Fibroblast of skin of right quadriceps (primary cell): ENCODE data around the gene SLC2A4RG.

Source experiments
- DNase-seq: peaks from one replicate; pipeline ENCODE4 v3.0.0-alpha.2; 2013

The SLC2A4RG gene

DNA sequence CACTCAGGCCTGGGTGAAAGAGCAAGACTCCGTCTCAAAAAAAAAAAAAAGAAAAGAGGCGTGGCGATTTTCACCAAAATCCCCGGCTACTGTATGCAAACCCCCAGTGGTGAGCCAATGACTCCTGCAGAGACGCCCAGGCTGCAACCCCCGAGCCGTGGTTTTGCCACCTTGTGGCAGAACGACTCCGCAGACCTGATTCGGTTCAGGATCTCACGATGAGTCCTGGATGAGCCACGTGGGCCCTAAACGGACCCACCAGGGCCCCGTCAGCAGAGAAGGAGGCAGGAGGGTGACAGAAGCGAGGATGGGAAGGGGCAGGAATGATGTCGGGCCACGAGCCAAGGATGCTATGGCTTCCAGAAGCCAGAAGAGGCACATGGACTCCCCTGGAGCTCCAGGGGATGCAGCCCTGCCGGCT, 42.5 kb downstream of the SLC2A4RG start:
- DNase-seq = no peak

DNA sequence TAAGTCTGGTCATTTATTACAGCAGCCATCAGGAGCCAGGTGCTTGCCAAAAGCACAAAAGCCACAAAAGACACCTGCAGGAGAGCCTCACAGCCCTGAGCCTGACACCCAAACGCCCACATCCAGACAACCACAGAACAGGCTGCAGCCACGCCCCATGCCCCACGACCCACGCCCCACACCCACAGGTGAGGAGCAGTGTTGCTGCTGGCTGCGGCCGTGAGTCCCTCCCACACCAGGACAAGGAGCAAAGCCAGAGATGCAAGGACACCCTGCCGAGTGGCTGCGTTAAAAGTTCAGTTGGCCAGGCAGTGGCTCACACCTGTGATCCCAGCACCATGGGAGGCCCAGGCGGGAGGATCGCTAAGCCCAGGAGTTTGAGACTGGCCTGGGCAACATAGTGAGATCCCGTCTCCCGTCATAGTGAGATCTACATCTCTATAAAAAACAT, 43.0 kb downstream of the SLC2A4RG start:
- no peak for DNase-seq

DNA sequence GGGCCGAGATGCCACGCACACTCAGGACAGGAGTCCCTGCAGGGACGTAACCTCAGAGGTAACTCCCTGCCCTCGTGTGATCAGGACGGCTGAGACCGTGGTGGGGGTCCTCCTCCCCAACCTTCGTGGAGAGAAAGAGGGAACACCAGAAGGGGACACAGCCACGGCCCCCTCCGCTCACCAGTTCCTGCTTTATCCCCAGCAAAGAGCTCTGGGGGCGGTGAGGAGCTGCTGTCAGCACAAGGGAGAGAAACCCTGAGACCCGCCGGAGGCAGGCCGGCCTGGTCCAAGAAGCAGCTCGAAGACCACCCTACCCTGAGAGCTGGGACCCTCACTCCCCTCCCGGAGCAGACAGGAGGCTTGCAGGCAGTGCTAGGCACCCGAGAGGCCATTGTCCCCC, 44.4 kb downstream of the SLC2A4RG start:
- DNase-seq = no peak

DNA sequence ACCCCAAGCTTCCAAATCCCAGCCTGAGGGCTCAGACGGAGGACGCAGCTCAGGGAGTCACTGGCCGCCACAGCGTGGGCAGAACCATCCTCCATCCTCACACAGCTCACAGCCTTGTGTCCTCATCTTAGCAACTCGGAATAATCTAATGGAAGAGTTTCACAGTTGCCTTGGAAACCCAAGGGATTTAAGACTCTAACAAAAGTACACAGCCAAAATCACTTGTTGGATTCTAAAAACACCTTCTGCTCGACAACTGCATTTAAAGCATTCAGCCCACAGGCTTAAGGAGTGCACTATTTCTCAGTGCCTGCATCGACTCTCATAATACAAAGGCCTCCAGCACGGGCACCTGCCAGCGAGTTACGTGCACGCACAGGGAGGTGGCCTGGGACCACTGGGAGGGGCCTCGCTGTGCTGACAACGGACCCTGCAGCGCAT, 46.1 kb downstream of the SLC2A4RG start:
- DNase-seq = no peak

DNA sequence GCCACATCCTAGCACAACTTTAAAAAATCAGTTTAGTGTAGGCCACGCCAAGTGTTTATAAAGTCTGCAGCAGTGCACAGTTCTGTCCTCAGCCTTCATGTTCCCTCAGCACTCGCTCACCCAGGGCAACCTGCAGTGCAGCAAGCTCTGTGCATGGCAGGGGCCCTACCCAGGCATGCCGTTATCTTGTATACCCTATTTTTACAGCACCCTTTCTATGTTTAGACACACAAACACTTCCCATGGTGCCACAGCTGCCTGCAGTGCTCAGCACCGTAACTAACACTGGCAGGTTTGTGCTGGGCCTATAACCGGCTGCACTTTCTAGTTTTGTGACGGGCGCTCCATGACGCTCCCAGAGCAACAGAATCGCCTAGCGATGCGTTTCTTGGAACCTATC, 47.7 kb downstream of the SLC2A4RG start:
- no peak for DNase-seq

DNA sequence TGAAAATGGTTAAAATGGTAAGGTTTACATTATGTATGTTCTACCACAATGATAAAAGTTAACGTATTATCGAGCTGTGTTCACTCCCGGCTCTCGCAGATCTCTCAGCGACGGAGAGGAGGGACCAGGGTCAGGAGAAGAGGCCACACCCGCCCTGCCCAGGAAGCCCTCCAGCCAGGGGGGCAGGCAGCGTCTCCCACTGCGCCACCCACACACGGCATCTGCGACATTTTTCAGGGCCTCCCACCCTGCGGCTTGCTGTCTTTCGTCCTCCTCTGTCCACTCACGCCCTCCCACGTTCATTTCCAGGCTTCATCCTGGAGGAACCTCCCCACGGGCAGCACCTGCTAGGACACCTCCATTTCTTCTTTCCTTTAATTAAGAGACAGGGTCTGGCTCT, 48.2 kb downstream of the SLC2A4RG start:
- no peak for DNase-seq

DNA sequence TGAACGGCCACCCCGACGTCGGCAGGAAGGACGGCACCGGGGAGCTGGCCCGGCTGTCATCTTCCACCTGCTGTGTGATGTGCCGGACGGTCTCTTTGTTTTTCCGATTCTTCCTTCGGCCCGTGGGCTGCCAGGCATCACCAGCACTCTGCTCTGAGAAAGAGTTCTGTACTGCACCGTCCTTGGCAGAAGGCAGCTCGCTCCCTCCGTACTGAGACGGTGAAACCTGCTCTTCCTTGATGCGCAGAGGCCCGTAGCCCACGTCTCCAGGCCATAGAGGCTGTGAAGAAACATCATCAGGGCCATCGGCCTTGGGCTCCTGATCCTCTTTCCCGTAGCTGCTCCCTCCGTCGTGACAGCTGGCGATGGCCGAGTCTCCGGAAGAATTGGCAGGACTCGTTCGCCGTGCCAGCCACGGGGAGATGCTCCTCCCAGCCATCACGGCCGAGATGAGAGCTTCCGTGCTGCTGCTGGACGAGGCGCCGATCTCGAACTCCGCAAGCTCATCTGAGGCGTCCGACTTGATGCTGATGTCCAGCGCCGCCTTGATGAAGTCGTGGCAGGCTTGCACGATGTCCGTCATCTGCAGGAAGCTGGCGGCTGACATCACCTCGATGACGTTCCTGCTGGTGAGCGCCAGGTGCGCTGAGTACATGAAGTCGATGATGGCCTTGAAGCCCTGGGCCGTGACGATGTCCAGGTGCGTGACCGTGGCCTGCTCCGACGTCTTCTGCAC, 50.4 kb downstream of the SLC2A4RG start:
- no peak for DNase-seq

DNA sequence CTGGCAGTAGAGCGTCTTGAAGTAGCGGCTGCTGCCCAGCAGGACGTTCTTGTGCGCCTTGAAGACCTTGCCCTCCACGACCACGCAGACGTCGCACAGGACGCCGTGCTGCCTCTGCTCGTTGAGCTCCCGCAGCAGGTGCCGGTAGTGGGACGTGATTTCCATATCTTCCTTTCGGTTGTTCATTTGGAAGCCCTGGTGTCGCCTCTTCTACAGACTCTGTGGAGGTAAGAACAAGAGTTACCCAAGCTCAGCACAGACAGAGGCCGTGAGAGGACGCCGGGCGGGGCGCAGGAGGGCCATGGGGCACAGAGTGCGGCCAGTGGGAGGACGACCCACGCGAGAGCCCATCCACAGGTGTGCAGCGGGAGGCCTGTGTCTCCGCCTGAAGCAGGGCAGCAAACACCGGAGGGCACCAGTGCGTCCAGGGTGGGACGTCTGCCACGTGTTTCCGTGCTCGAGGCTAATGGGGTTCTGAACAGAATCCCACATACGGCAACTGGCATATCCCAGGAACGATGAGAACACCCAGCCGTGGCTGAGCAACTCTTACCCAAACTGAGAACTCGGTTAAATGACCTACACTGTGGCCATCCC, 51.1 kb downstream of the SLC2A4RG start:
- DNase-seq = no peak

DNA sequence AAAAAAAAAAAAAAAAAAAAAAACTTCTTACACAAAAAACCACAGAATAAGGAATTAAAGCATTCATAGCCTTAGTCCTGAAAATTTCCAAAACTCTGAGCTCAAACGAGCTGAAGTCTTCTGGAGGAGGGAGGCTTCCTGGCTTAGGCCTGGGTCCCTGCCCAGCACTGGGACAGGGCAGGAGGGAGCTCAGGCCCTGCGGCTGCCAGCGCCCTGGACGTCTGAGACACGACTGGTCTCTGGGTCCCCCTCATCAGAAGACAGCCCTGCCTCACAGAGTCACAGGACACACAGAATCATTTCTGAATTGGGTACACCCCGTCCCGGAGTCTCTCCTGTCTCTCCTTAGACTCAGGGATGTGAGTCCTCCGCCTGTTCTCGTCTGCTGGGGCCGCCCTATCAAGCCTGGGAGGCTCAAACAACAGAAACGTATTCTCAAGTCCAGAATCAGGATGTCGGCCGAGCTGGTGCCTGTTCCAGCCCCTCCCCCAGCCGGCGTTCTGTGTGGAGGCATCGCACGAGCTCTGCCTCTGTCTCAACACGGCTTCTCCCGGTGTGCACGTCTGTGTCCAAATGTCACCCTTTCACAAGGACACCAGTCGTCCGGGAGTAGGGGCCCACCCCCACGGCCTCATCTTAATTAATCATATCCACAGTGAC, 52.1 kb downstream of the SLC2A4RG start:
- DNase-seq = no peak

DNA sequence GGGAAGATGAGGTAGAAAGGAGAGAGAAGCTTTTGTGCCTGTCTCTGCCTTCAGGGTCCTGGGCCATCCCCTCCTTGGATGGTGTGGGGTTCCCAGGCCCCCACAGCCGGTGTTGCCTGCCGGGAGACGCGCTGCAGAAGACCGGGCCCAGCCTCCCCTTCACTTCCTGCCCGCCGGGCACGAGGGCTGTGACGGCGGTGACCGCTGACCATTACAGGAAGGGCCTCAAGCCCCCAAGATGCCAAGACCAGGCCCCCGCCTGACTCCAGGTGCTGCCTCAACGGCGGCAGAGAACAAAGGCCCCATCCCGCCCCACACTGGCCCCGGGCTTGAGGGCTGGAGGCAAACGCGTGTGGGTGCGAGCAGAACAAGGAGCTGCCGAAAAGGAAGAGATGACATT, 53.3 kb downstream of the SLC2A4RG start:
- no peak for DNase-seq
